ACC112 (cell line): Measurements from ENCODE around the gene ZNF43.
A peak's percentile ranks its signal among the peaks of the same experiment; 100 is the strongest.

ENCODE experiments used
- H2AFZ ChIP-seq: fragments of 200-600 bp; sonication (generic); one replicate; pipeline ENCODE4 v1.6.0; 2017; ENCODE audit warnings: antibody characterized with exemption, low read length; ENCODE audit not compliant: unreplicated experiment
- H3K27ac ChIP-seq: fragments of 200-600 bp; sonication (generic); 2 replicates; pipeline ENCODE4 v1.5.1; 2014; ENCODE audit warnings: low read depth, mild to moderate bottlenecking, antibody characterized with exemption, low read length, moderate library complexity
- H3K27me3 ChIP-seq: fragments of 200-600 bp; sonication (generic); 2 replicates; pipeline ENCODE4 v1.6.1; 2014; ENCODE audit warnings: mild to moderate bottlenecking, antibody characterized with exemption, low read length, moderate library complexity, mixed read lengths; ENCODE audit not compliant: insufficient read depth
- H3K36me3 ChIP-seq: fragments of 200-600 bp; sonication (generic); 2 replicates; pipeline ENCODE4 v1.6.1; 2016; ENCODE audit warnings: mild to moderate bottlenecking, antibody characterized with exemption, low read length, moderate library complexity, mixed read lengths; ENCODE audit not compliant: insufficient read depth
- H3K4me1 ChIP-seq: fragments of 200-600 bp; sonication (generic); one replicate; pipeline ENCODE4 v1.6.1; 2016; ENCODE audit warnings: low read length, mixed read lengths; ENCODE audit not compliant: insufficient read depth, unreplicated experiment, control insufficient read depth
- H3K4me3 ChIP-seq: fragments of 200-600 bp; sonication (generic); 2 replicates; pipeline ENCODE4 v1.5.1; 2014; ENCODE audit warnings: mild to moderate bottlenecking, low read depth, low read length
- H3K79me2 ChIP-seq: fragments of 200-600 bp; sonication (generic); one replicate; pipeline ENCODE4 v1.6.0; 2016; ENCODE audit warnings: low read length; ENCODE audit not compliant: control insufficient read depth, unreplicated experiment, insufficient read depth

Gene ZNF43

GRCh38 chr19:21850656-21851255 lies 14.8 kb upstream of the ZNF43 start:
- no peak overlapping the region for H2AFZ ChIP-seq
- no peak overlapping the region for H3K27ac ChIP-seq
- H3K4me3 ChIP-seq = peak overlapping the region; percentile 81
- H3K27me3 ChIP-seq = no peaks in the 10 kb centered on the region
- 0 out of 2 replicates have a peak, but pooled peaks cover 7% of the 10 kb centered on the region for H3K36me3 ChIP-seq
- H3K4me1 ChIP-seq = no peaks in the 10 kb centered on the region
- peaks cover 12% of the 10 kb centered on the region for H3K79me2 ChIP-seq

GRCh38 chr19:21848706-21849105 lies 12.7 kb upstream of the ZNF43 start:
- Histone ChIP-seq H3K79me2 (peaks cover 12% of the 10 kb centered on the region), H3K36me3 (0 out of 2 replicates have a peak, but pooled peaks cover 9% of the 10 kb centered on the region), H2AFZ (no peak overlapping the region), H3K27me3 (no peaks in the 10 kb centered on the region), H3K4me3 (no peak overlapping the region), H3K27ac (no peak overlapping the region), H3K4me1 (no peaks in the 10 kb centered on the region)

GRCh38 chr19:21843081-21843480 lies 7.1 kb upstream of the ZNF43 start:
- Histone ChIP-seq H3K4me3 (no peak overlapping the region), H3K27me3 (no peaks in the 10 kb centered on the region), H3K4me1 (no peaks in the 10 kb centered on the region), H2AFZ (no peak overlapping the region), H3K27ac (no peak overlapping the region), H3K36me3 (peaks cover 20% of the 10 kb centered on the region; the same call in 1 of the 2 replicates), H3K79me2 (no peaks in the 10 kb centered on the region)

GRCh38 chr19:21841488-21842097 lies 5.6 kb upstream of the ZNF43 start:
- Histone ChIP-seq H3K27ac (no peak overlapping the region), H2AFZ (no peak overlapping the region), H3K36me3 (peaks cover 20% of the 10 kb centered on the region; the same call in 1 of the 2 replicates), H3K27me3 (no peaks in the 10 kb centered on the region), H3K79me2 (no peaks in the 10 kb centered on the region), H3K4me1 (no peaks in the 10 kb centered on the region), H3K4me3 (no peak overlapping the region)

- no peak overlapping the region for H3K4me3 ChIP-seq
- H3K27ac ChIP-seq = no peak overlapping the region
- H3K36me3 ChIP-seq = peaks cover 20% of the 10 kb centered on the region; the same call in 1 of the 2 replicates
- no peaks in the 10 kb centered on the region for H3K4me1 ChIP-seq
- no peaks in the 10 kb centered on the region for H3K27me3 ChIP-seq
- H2AFZ ChIP-seq = no peak overlapping the region
- H3K79me2 ChIP-seq = no peaks in the 10 kb centered on the region
Measured at GRCh38 chr19:21841081-21841480, 5.1 kb upstream of the ZNF43 start.

- Histone ChIP-seq H3K36me3 (peaks cover 18% of the 10 kb centered on the region; the same call in 1 of the 2 replicates), H3K79me2 (no peaks in the 10 kb centered on the region), H3K4me1 (no peaks in the 10 kb centered on the region), H3K4me3 (no peak overlapping the region), H2AFZ (no peak overlapping the region), H3K27ac (no peak overlapping the region), H3K27me3 (no peaks in the 10 kb centered on the region)
Measured at GRCh38 chr19:21839976-21840375, 4.0 kb upstream of the ZNF43 start.

GRCh38 chr19:21838646-21839045 lies 2.7 kb upstream of the ZNF43 start:
- Histone ChIP-seq H3K36me3 (peaks cover 18% of the 10 kb centered on the region; the same call in 1 of the 2 replicates), H3K27ac (no peak overlapping the region), H2AFZ (no peak overlapping the region), H3K79me2 (peaks cover 4% of the 10 kb centered on the region), H3K4me1 (no peaks in the 10 kb centered on the region), H3K4me3 (no peak overlapping the region), H3K27me3 (no peaks in the 10 kb centered on the region)

GRCh38 chr19:21835429-21835809 lies 563 bp downstream of the ZNF43 start:
- Histone ChIP-seq H3K4me3 (peak overlapping the region; percentile 98), H3K27ac (peak overlapping the region; percentile 76), H3K79me2 (peaks cover 25% of the 10 kb centered on the region), H3K4me1 (no peaks in the 10 kb centered on the region), H3K36me3 (peaks cover 13% of the 10 kb centered on the region), H2AFZ (peak overlapping the region; percentile 84), H3K27me3 (no peaks in the 10 kb centered on the region)

GRCh38 chr19:21833733-21834132 lies 2.2 kb downstream of the ZNF43 start:
- no peaks in the 10 kb centered on the region for H3K27me3 ChIP-seq
- no peak overlapping the region for H2AFZ ChIP-seq
- H3K4me3 ChIP-seq = no peak overlapping the region
- H3K79me2 ChIP-seq = peaks cover 37% of the 10 kb centered on the region
- H3K36me3 ChIP-seq = peaks cover 14% of the 10 kb centered on the region; the same call in 1 of the 2 replicates
- H3K27ac ChIP-seq = no peak overlapping the region
- H3K4me1 ChIP-seq = no peaks in the 10 kb centered on the region

- peaks cover 32% of the 10 kb centered on the region for H3K79me2 ChIP-seq
- no peak overlapping the region for H3K4me3 ChIP-seq
- H3K27me3 ChIP-seq = no peaks in the 10 kb centered on the region
- no peaks in the 10 kb centered on the region for H3K4me1 ChIP-seq
- H2AFZ ChIP-seq = no peak overlapping the region
- H3K36me3 ChIP-seq = peaks cover 32% of the 10 kb centered on the region
- H3K27ac ChIP-seq = no peak overlapping the region
Measured at GRCh38 chr19:21824679-21825078, 11.3 kb downstream of the ZNF43 start.

GRCh38 chr19:21823224-21823623 lies 12.8 kb downstream of the ZNF43 start:
- no peaks in the 10 kb centered on the region for H3K27me3 ChIP-seq
- no peak overlapping the region for H3K27ac ChIP-seq
- no peak overlapping the region for H3K4me3 ChIP-seq
- H3K36me3 ChIP-seq = peaks cover 33% of the 10 kb centered on the region
- peaks cover 26% of the 10 kb centered on the region for H3K79me2 ChIP-seq
- H3K4me1 ChIP-seq = no peaks in the 10 kb centered on the region
- no peak overlapping the region for H2AFZ ChIP-seq
